ENCODE results near the gene TMEM161A.
"Not testable (repeated sequence)": the region's sequence is repeated elsewhere in the genome, so short reads cannot be mapped to it uniquely, and the experiment has no call there.

Gene TMEM161A

GRCh38 chr19:19138109-19138981 lies at the start of gene TMEM161A:
Gene TMEM161A, minus strand, starts transcription at chr19:19138478. Its CDS starts 50 bp downstream, at chr19:19138428.
- peak within 1 kb of the TSS; percentile 95 for H3K4me3 ChIP-seq (replicated peaks; ENCODE audit: low read depth, low read length)
- TF ChIP-seq CTCF (IDR thresholded peaks at IDR 0.05; ENCODE audit: low read length, missing control alignments) = no peak
- DNase-seq (ENCODE audit: low read depth) = peak; percentile 99

DNA sequence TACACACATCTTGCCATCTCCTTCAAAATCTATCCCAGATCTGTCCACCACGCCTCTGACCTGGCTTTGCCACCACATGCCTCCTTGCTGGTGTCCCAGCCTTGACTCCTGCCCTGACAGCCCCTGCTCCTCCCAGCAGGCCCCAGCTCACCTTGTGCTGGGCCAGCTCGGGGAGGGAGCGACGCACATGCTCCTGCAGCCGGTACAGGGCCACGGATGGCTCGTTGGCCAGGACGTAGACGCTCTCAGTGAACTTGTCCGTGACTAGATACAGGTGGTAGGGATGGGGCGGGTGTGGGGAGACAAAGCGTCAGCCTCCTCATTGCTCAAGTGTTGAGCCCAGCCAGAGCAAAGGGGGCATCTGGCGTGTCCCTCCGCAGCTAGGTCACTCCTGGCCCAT lies 48.5 kb upstream of the TMEM161A start:
- no peak overlapping the region for H3K4me3 ChIP-seq (replicated peaks; ENCODE audit: low read depth, low read length)
- no peak for DNase-seq (ENCODE audit: low read depth)
- TF ChIP-seq CTCF (IDR thresholded peaks at IDR 0.05; ENCODE audit: low read length, missing control alignments) = no peak

- TF ChIP-seq CTCF (IDR thresholded peaks at IDR 0.05; ENCODE audit: low read length, missing control alignments) = peak; percentile 64
- no peak overlapping the region for H3K4me3 ChIP-seq (replicated peaks; ENCODE audit: low read depth, low read length)
- peak; percentile 53 for DNase-seq (ENCODE audit: low read depth)
Measured at GRCh38 chr19:19185853-19186740, 47.8 kb upstream of the TMEM161A start.

DNA sequence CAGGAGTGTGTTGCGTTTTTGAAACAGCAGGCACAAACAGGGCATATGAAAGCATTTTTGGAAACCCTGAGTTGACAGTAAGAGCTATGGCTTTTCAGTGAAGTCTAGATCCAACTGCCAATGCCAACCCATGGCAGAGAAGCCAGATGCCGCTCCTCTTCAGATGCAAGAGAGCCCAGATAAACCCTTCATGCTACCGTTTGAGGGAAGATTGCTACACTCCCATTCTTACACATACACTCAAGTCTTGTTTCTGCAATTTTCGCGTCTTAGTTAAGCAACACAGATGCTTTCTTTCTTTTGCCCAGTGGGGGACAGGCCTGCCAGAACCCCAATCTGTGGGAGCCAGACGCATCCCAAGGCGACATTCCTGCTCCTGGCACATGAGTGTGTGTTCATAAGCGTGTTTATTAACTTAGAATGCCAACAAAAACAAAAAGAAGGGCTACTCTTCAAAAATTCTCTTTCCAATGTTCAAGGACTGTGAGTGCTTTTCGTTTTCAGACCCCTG lies 43.3 kb upstream of the TMEM161A start:
- no peak for TF ChIP-seq CTCF (IDR thresholded peaks at IDR 0.05; ENCODE audit: low read length, missing control alignments)
- no peak for DNase-seq (ENCODE audit: low read depth)

GRCh38 chr19:19179548-19180441 lies 41.5 kb upstream of the TMEM161A start:
- no peak overlapping the region for H3K4me3 ChIP-seq (replicated peaks; ENCODE audit: low read depth, low read length)
- DNase-seq (ENCODE audit: low read depth) = no peak
- no peak for TF ChIP-seq CTCF (IDR thresholded peaks at IDR 0.05; ENCODE audit: low read length, missing control alignments)

More for the DNA sequence above, 43.3 kb upstream of the TMEM161A start:
- no peak overlapping the region for H3K4me3 ChIP-seq (replicated peaks; ENCODE audit: low read depth, low read length)

DNA sequence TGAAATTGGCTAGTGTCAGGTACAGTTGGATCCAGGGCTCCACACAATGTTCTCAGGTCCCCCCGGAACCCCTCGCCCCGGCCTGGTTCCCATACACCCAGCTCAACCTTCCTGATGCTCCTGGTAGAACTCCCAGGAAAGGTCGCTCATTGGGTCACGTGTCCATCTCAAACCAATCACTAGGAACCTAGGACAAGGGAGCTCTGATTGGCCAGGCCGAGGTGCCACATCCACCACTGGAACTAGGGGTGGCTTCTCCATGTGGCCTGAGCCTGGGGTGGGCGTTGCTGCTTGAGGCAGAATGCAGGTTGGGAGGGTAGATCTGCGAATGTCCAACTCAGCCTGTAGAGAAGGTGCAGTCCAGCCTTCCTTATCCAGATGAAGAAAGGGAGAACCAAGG lies 38.7 kb upstream of the TMEM161A start:
- H3K4me3 ChIP-seq (replicated peaks; ENCODE audit: low read depth, low read length) = no peak overlapping the region
- DNase-seq (ENCODE audit: low read depth) = no peak
- TF ChIP-seq CTCF (IDR thresholded peaks at IDR 0.05; ENCODE audit: low read length, missing control alignments) = no peak

GRCh38 chr19:19173243-19173642 lies 35.0 kb upstream of the TMEM161A start:
- DNase-seq (ENCODE audit: low read depth); H3K4me3 ChIP-seq (replicated peaks; ENCODE audit: low read depth, low read length): not testable (repeated sequence)

Data from fibroblast of pulmonary artery (primary cell).